Muscle layer of duodenum (tissue), 2 donors: ENCODE results near the gene EIF2A.

ENCODE experiments used
- H3K27ac ChIP-seq: one replicate; pipeline ENCODE4 v1.7.0; 2013; ENCODE audit warnings: mild to moderate bottlenecking, low read length
- H3K27me3 ChIP-seq: one replicate; pipeline ENCODE4 v1.7.0; 2013; ENCODE audit warnings: low read depth, mild to moderate bottlenecking, control low read depth, low read length
- H3K36me3 ChIP-seq, 2 donors: one replicate each; pipeline ENCODE4 v1.7.0; 2013; ENCODE audit warnings: low read length in 2 of 2, control low read depth in 1 of 2, mild to moderate bottlenecking in 1 of 2; ENCODE audit not compliant: insufficient read depth in 2 of 2, control insufficient read depth in 1 of 2
- H3K4me1 ChIP-seq, 2 donors: one replicate each; pipeline ENCODE4 v1.7.0; 2013; ENCODE audit warnings: low read length in 2 of 2, mild to moderate bottlenecking in 2 of 2, control low read depth in 1 of 2, moderate library complexity in 1 of 2; ENCODE audit not compliant: insufficient read depth in 2 of 2, control insufficient read depth in 1 of 2
- H3K4me3 ChIP-seq, 2 donors: one replicate each; pipeline ENCODE4 v1.7.0; 2013; ENCODE audit warnings: low read length in 2 of 2, low read depth in 1 of 2, mild to moderate bottlenecking in 1 of 2
- H3K9me3 ChIP-seq, 2 donors: one replicate each; pipeline ENCODE4 v1.7.0; 2013; ENCODE audit warnings: low read length in 2 of 2, control low read depth in 1 of 2, mild to moderate bottlenecking in 1 of 2; ENCODE audit not compliant: control insufficient read depth in 1 of 2
- donor health status: healthy.

EIF2A gene

GRCh38 chr3:150623945-150624344 is 77.4 kb downstream of the EIF2A start:
- no peaks in the 10 kb centered on the region for H3K27me3 ChIP-seq
- H3K9me3 ChIP-seq = no peaks in the 10 kb centered on the region
- H3K36me3 ChIP-seq = peaks cover 21 to 28% of the 10 kb centered on the region in 2 donors
- H3K4me1 ChIP-seq = peaks cover 0 to 3% of the 10 kb centered on the region in 2 donors
- no peak overlapping the region for H3K27ac ChIP-seq
- H3K4me3 ChIP-seq = no peak overlapping the region

GRCh38 chr3:150626148-150626930 is 79.8 kb downstream of the EIF2A start:
- Histone ChIP-seq H3K27me3 (no peaks in the 10 kb centered on the region), H3K9me3 (no peaks in the 10 kb centered on the region), H3K27ac (no peak overlapping the region), H3K36me3 (peaks cover 31 to 37% of the 10 kb centered on the region in 2 donors), H3K4me3 (no peak overlapping the region), H3K4me1 (peaks cover 0 to 3% of the 10 kb centered on the region in 2 donors)

GRCh38 chr3:150627557-150627956 is 81.0 kb downstream of the EIF2A start:
- Histone ChIP-seq H3K4me1 (peaks cover 0 to 3% of the 10 kb centered on the region in 2 donors), H3K27me3 (no peaks in the 10 kb centered on the region), H3K9me3 (no peaks in the 10 kb centered on the region), H3K36me3 (peaks cover 31 to 43% of the 10 kb centered on the region in 2 donors), H3K27ac (no peak overlapping the region), H3K4me3 (no peak overlapping the region)

GRCh38 chr3:150631515-150632221 is 85.1 kb downstream of the EIF2A start:
- Histone ChIP-seq H3K9me3 (no peaks in the 10 kb centered on the region), H3K27me3 (no peaks in the 10 kb centered on the region), H3K36me3 (peaks cover 21 to 31% of the 10 kb centered on the region in 2 donors), H3K4me1 (no peaks in the 10 kb centered on the region), H3K4me3 (no peak overlapping the region), H3K27ac (no peak overlapping the region)

- Histone ChIP-seq H3K36me3 (peaks cover 10 to 15% of the 10 kb centered on the region in 2 donors), H3K27ac (no peak overlapping the region), H3K27me3 (no peaks in the 10 kb centered on the region), H3K9me3 (no peaks in the 10 kb centered on the region), H3K4me3 (no peak overlapping the region), H3K4me1 (no peaks in the 10 kb centered on the region)
Observed at GRCh38 chr3:150635076-150635475, 88.5 kb downstream of the EIF2A start.

GRCh38 chr3:150635526-150635925 is 88.9 kb downstream of the EIF2A start:
- Histone ChIP-seq H3K36me3 (peaks cover 8 to 13% of the 10 kb centered on the region in 2 donors), H3K4me1 (no peaks in the 10 kb centered on the region), H3K27me3 (no peaks in the 10 kb centered on the region), H3K9me3 (no peaks in the 10 kb centered on the region), H3K27ac (no peak overlapping the region), H3K4me3 (no peak overlapping the region)
